NCI-H460 (cell line): ENCODE data around the gene PIGBOS1. TPM values are rescaled to one million over a fixed set of nuclear protein-coding genes. Genes with fewer than 3 reads are reported as not detected.

Experiments used
- DNase-seq: peaks from one replicate; pipeline ENCODE4 v3.0.0-alpha.2; 2016; ENCODE audit warnings: low read depth; ENCODE audit errors: extremely low read depth
- polyA plus RNA-seq: library from polyadenylated mRNA; depleted of rRNA; stranded (reverse); fragments of >200 nt; gene quantifications from 2 replicates; pipeline ENCODE4 v1.2.3, GENCODE V29; 2014; cell fraction: nucleus; rRNA removed
- total RNA-seq: library from RNA; depleted of rRNA; stranded (reverse); fragments of >200 nt; shearing (Covaris generic); gene quantifications from 2 replicates; pipeline ENCODE4 v1.2.3, GENCODE V29; 2014; rRNA removed

The PIGBOS1 gene
- total RNA-seq = 18.6 and 23.9 TPM in 2 replicates
- 18.0 and 29.1 TPM in 2 replicates for polyA plus RNA-seq

GRCh38 chr15:55318588-55319494, at the start of gene PIGBOS1, which contains the start of gene PIGB:
Gene PIGBOS1, minus strand, starts transcription at chr15:55319123. Its CDS starts 1,331 bp downstream, at chr15:55317792.
Gene PIGB, plus strand, starts transcription at chr15:55319222. Its CDS starts 29 bp downstream, at chr15:55319251.
- peak; percentile 78 for DNase-seq

- DNase-seq = no peak
Observed at GRCh38 chr15:55366981-55367380, 48.1 kb upstream of the PIGBOS1 start.

GRCh38 chr15:55362641-55363040, 43.7 kb upstream of the PIGBOS1 start:
- no peak for DNase-seq

- no peak for DNase-seq
Observed at GRCh38 chr15:55361048-55361447, 42.1 kb upstream of the PIGBOS1 start.

GRCh38 chr15:55360256-55360655, 41.3 kb upstream of the PIGBOS1 start:
- no peak for DNase-seq

- no peak for DNase-seq
Observed at GRCh38 chr15:55358471-55358870, 39.5 kb upstream of the PIGBOS1 start.

- DNase-seq = no peak
Observed at GRCh38 chr15:55357774-55358173, 38.9 kb upstream of the PIGBOS1 start.

GRCh38 chr15:55356985-55357585, 38.2 kb upstream of the PIGBOS1 start:
- no peak for DNase-seq

- no peak for DNase-seq
Observed at GRCh38 chr15:55353025-55353424, 34.1 kb upstream of the PIGBOS1 start.

- no peak for DNase-seq
Observed at GRCh38 chr15:55349282-55349681, 30.4 kb upstream of the PIGBOS1 start.

- no peak for DNase-seq
Observed at GRCh38 chr15:55348281-55348778, 29.4 kb upstream of the PIGBOS1 start.

GRCh38 chr15:55344206-55344605, 25.3 kb upstream of the PIGBOS1 start:
- no peak for DNase-seq

- DNase-seq = no peak
Observed at GRCh38 chr15:55343168-55343567, 24.2 kb upstream of the PIGBOS1 start.

GRCh38 chr15:55337160-55337559, 18.2 kb upstream of the PIGBOS1 start:
- DNase-seq = no peak

- DNase-seq = no peak
Observed at GRCh38 chr15:55334997-55335396, 16.1 kb upstream of the PIGBOS1 start.

GRCh38 chr15:55334371-55334770, 15.4 kb upstream of the PIGBOS1 start:
- no peak for DNase-seq

GRCh38 chr15:55327387-55327786, 8.5 kb upstream of the PIGBOS1 start:
- no peak for DNase-seq

- DNase-seq = no peak
Observed at GRCh38 chr15:55322467-55322866, 3.5 kb upstream of the PIGBOS1 start.

- no peak for DNase-seq
Observed at GRCh38 chr15:55320963-55321362, 2.0 kb upstream of the PIGBOS1 start.

- DNase-seq = no peak
Observed at GRCh38 chr15:55320238-55320550, 1.3 kb upstream of the PIGBOS1 start.

- DNase-seq = no peak
Observed at GRCh38 chr15:55319537-55320237, 764 bp upstream of the PIGBOS1 start.
